ENCODE results near the gene ARID5A. TPM values are rescaled to one million over a fixed set of nuclear protein-coding genes. Genes with fewer than 3 reads are reported as not detected.

ARID5A gene
- total RNA-seq, 1 experiment from 2014 or later, result 13.9 TPM

DNA sequence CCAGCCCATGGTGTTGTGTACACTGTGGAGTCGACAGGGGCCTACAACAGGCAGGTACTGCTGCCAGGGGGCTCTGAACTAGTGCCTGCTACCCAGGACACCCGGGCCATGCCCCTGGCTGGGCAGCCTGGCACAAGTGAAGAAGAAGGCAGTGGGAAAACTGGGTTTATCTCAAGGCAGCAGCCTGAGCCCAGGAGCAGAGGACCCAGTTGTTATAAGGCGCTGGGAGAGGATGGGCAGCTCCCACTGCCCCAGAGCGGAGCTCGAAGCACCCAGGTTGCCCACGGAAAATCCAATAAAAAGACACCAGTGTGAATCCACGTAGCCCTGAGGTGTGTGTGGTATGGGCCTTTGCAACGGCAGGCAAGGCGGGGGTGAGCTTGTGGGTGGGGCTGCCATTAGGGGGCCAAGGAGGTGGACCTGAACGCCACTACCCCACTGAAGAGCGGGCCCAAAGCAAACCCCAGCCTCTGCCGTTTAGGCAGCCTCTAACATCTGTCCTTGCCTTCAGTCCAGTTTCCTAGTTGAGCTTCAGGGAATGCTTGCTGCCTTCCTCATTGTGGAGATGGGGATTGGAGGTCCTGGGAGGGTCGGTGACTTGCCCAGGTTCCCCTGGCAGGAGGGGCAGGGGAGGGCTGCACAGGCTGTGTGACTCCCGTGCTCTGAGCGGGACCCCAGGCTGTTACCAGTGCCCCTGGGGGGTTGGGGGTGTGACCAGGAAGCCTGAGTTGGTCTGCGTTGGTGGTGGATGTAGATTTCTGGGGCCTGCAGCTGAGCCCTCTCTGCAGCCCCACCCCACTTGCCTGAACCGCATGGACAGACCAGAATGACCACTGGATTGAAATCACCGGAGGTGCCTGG, 16.0 kb downstream of the ARID5A start:
- H3K4me1 Mint-ChIP-seq, result peaks cover 28% of the 10 kb centered on the region
- ChIA-PET POLR2A (no interaction called here), CTCF (interaction anchor here (0.9 to 4.9 kb wide), 4 partner anchors 12 to 405 kb away, joined by 3 to 84 read pairs (median 3); no protein-coding TSS in a partner anchor)
- ATAC-seq, result no peak
- no peak for DNase-seq (ENCODE audit: low spot score)
- no peaks in the 10 kb centered on the region; the same call in 1 of the 2 replicates for H3K27me3 Mint-ChIP-seq (ENCODE audit: low read depth)
- H3K9me3 Mint-ChIP-seq, result peaks cover 4% of the 10 kb centered on the region; the same call in 1 of the 2 replicates
- no peak overlapping the region for H3K27ac Mint-ChIP-seq
- no peaks in the 10 kb centered on the region for H3K36me3 Mint-ChIP-seq
- H3K4me3 Mint-ChIP-seq, result no peak overlapping the region
- TF ChIP-seq SMAD4 (CRISPR knock-in tag; IDR thresholded peaks at IDR 0.05) (no peak), MAX (CRISPR knock-in tag; IDR thresholded peaks at IDR 0.05) (no peak), CREB1 (CRISPR knock-in tag; IDR thresholded peaks at IDR 0.05) (no peak), ARID4B (CRISPR knock-in tag; IDR thresholded peaks at IDR 0.05; ENCODE audit: borderline replicate concordance) (no peak), NR2C2 (CRISPR knock-in tag; IDR thresholded peaks at IDR 0.05) (no peak), ZNF317 (CRISPR knock-in tag; IDR thresholded peaks at IDR 0.05; ENCODE audit: borderline replicate concordance, low read depth) (no peak), GABPB1 (CRISPR knock-in tag; IDR thresholded peaks at IDR 0.05) (no peak), ZNF219 (CRISPR knock-in tag; IDR thresholded peaks at IDR 0.05; ENCODE audit: borderline replicate concordance) (no peak), ETV6 (CRISPR knock-in tag; IDR thresholded peaks at IDR 0.05) (no peak), ERG (CRISPR knock-in tag; IDR thresholded peaks at IDR 0.05) (no peak), NFYB (CRISPR knock-in tag; conservative IDR thresholded peaks at IDR 0.05; ENCODE audit: low read depth) (no peak), PREB (CRISPR knock-in tag; IDR thresholded peaks at IDR 0.05; ENCODE audit: borderline replicate concordance) (no peak), FOXK1 (CRISPR knock-in tag; IDR thresholded peaks at IDR 0.05) (no peak), TP53 (CRISPR knock-in tag; IDR thresholded peaks at IDR 0.05) (no peak)
- TF ChIP-seq, protein P1, sequence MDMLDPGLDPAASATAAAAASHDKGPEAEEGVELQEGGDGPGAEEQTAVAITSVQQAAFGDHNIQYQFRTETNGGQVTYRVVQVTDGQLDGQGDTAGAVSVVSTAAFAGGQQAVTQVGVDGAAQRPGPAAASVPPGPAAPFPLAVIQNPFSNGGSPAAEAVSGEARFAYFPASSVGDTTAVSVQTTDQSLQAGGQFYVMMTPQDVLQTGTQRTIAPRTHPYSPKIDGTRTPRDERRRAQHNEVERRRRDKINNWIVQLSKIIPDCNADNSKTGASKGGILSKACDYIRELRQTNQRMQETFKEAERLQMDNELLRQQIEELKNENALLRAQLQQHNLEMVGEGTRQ (CRISPR knock-in tag; IDR thresholded peaks at IDR 0.05), result no peak
- TF ChIP-seq, protein P2, sequence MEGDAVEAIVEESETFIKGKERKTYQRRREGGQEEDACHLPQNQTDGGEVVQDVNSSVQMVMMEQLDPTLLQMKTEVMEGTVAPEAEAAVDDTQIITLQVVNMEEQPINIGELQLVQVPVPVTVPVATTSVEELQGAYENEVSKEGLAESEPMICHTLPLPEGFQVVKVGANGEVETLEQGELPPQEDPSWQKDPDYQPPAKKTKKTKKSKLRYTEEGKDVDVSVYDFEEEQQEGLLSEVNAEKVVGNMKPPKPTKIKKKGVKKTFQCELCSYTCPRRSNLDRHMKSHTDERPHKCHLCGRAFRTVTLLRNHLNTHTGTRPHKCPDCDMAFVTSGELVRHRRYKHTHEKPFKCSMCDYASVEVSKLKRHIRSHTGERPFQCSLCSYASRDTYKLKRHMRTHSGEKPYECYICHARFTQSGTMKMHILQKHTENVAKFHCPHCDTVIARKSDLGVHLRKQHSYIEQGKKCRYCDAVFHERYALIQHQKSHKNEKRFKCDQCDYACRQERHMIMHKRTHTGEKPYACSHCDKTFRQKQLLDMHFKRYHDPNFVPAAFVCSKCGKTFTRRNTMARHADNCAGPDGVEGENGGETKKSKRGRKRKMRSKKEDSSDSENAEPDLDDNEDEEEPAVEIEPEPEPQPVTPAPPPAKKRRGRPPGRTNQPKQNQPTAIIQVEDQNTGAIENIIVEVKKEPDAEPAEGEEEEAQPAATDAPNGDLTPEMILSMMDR (IDR thresholded peaks at IDR 0.05), result no peak
- TF ChIP-seq, protein P3, sequence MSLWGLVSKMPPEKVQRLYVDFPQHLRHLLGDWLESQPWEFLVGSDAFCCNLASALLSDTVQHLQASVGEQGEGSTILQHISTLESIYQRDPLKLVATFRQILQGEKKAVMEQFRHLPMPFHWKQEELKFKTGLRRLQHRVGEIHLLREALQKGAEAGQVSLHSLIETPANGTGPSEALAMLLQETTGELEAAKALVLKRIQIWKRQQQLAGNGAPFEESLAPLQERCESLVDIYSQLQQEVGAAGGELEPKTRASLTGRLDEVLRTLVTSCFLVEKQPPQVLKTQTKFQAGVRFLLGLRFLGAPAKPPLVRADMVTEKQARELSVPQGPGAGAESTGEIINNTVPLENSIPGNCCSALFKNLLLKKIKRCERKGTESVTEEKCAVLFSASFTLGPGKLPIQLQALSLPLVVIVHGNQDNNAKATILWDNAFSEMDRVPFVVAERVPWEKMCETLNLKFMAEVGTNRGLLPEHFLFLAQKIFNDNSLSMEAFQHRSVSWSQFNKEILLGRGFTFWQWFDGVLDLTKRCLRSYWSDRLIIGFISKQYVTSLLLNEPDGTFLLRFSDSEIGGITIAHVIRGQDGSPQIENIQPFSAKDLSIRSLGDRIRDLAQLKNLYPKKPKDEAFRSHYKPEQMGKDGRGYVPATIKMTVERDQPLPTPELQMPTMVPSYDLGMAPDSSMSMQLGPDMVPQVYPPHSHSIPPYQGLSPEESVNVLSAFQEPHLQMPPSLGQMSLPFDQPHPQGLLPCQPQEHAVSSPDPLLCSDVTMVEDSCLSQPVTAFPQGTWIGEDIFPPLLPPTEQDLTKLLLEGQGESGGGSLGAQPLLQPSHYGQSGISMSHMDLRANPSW (CRISPR knock-in tag; conservative IDR thresholded peaks at IDR 0.05; ENCODE audit: low read depth), result no peak
- TF ChIP-seq, protein P4, sequence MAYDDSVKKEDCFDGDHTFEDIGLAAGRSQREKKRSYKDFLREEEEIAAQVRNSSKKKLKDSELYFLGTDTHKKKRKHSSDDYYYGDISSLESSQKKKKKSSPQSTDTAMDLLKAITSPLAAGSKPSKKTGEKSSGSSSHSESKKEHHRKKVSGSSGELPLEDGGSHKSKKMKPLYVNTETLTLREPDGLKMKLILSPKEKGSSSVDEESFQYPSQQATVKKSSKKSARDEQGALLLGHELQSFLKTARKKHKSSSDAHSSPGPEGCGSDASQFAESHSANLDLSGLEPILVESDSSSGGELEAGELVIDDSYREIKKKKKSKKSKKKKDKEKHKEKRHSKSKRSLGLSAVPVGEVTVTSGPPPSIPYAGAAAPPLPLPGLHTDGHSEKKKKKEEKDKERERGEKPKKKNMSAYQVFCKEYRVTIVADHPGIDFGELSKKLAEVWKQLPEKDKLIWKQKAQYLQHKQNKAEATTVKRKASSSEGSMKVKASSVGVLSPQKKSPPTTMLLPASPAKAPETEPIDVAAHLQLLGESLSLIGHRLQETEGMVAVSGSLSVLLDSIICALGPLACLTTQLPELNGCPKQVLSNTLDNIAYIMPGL (CRISPR knock-in tag; IDR thresholded peaks at IDR 0.05), result no peak
